PC-9 (cell line): ENCODE measurements around the gene SYNE1. TPM values are rescaled to one million over a fixed set of nuclear protein-coding genes. Genes with fewer than 3 reads are reported as not detected.
A peak's percentile ranks its signal among the peaks of the same experiment; 100 is the strongest.

ENCODE experiments used
- BruUV-seq: library from RNA; stranded (reverse); fragments of 400-500 nt; replicated peaks from 2 replicates; lab custom pipeline; 2021; lab: Mats Ljungman, UMichigan
- CTCF ChIA-PET: fragments of 300-600 bp; sonication (Branson Sonifier 250); formaldehyde crosslinking; loops from one replicate; lab custom pipeline; 2022; ENCODE audit warnings: antibody characterized with exemption; lab: Charles Lee
- POLR2A ChIA-PET: fragments of 300-600 bp; sonication (Branson Sonifier 250); formaldehyde crosslinking; loops from one replicate; lab custom pipeline; 2022; ENCODE audit warnings: antibody characterized with exemption; ENCODE audit not compliant: unreplicated experiment; lab: Charles Lee
- DNase-seq, 2 experiments: peaks; one replicate each; pipeline versions ENCODE4 v3.0.0 to v3.0.0-alpha.2; 2015 to 2022; ENCODE audit warnings: mixed read lengths in 1 of 2
- H2AFZ ChIP-seq: fragments of 200-600 bp; sonication (generic); 2 replicates; pipeline ENCODE4 v1.8.1; 2017; ENCODE audit warnings: antibody characterized with exemption
- H3F3A ChIP-seq: fragments of 200-600 bp; sonication (generic); 2 replicates; pipeline ENCODE4 v1.8.1; 2017; ENCODE audit warnings: antibody characterized with exemption, mild to moderate bottlenecking, low read depth; ENCODE audit not compliant: insufficient read depth
- H3K27ac ChIP-seq: fragments of 200-600 bp; sonication (generic); 2 replicates; pipeline ENCODE4 v1.6.1; 2016; ENCODE audit warnings: mixed run types
- H3K27me3 ChIP-seq: fragments of 200-600 bp; sonication (generic); 2 replicates; pipeline ENCODE4 v1.6.1; 2016; ENCODE audit warnings: low read depth, mixed run types; ENCODE audit not compliant: insufficient read depth
- H3K36me3 ChIP-seq: fragments of 200-600 bp; sonication (generic); 2 replicates; pipeline ENCODE4 v1.6.1; 2016; ENCODE audit warnings: low read depth, mixed run types
- H3K4me1 ChIP-seq: fragments of 200-600 bp; sonication (generic); replicated peaks from 2 replicates; pipeline ENCODE4 v1.6.1; 2016; ENCODE audit warnings: mixed run types; ENCODE audit not compliant: insufficient read depth
- H3K4me2 ChIP-seq: fragments of 200-600 bp; sonication (generic); 2 replicates; pipeline ENCODE4 v1.6.1; 2017; ENCODE audit warnings: mixed run types
- H3K4me3 ChIP-seq: fragments of 200-600 bp; sonication (generic); 2 replicates; pipeline ENCODE4 v1.6.1; 2016; ENCODE audit warnings: mixed run types
- H3K79me2 ChIP-seq: fragments of 200-600 bp; sonication (generic); 2 replicates; pipeline ENCODE4 v1.6.1; 2017; ENCODE audit warnings: low read depth, mixed run types
- H3K9me2 ChIP-seq: fragments of 200-600 bp; sonication (generic); 2 replicates; pipeline ENCODE4 v1.8.1; 2017; ENCODE audit warnings: mild to moderate bottlenecking; ENCODE audit not compliant: insufficient read depth
- H3K9me3 ChIP-seq: fragments of 200-600 bp; sonication (generic); 2 replicates; pipeline ENCODE4 v1.8.1; 2016; ENCODE audit warnings: low read depth; ENCODE audit not compliant: insufficient read depth
- H4K20me1 ChIP-seq: fragments of 200-600 bp; sonication (generic); 2 replicates; pipeline ENCODE4 v1.8.1; 2017; ENCODE audit not compliant: insufficient read depth
- CTCF ChIP-seq: fragments of 200-600 bp; sonication (generic); conservative IDR thresholded peaks from 2 replicates; pipeline ENCODE4 v1.6.1; 2017; ENCODE audit warnings: mixed run types, antibody characterized with exemption, mild to moderate bottlenecking, moderate library complexity
- EZH2 ChIP-seq: fragments of 200-600 bp; sonication (generic); IDR thresholded peaks from 2 replicates; pipeline ENCODE4 v1.8.0; 2017; ENCODE audit warnings: antibody characterized with exemption, low read depth
- intact Hi-C: fragments of 100-400 bp; cut with micrococcal nuclease; formaldehyde crosslinking; loops from one replicate; pipeline ENCODE4 v1.10.0; 2022; ENCODE audit not compliant: unreplicated experiment
- total RNA-seq: library from RNA; stranded (reverse); gene quantifications from 2 replicates; pipeline ENCODE4 v1.2.3, GENCODE V29; 2021

Gene SYNE1
- total RNA-seq, 1 experiment from 2014 or later: 13.4 TPM

DNA sequence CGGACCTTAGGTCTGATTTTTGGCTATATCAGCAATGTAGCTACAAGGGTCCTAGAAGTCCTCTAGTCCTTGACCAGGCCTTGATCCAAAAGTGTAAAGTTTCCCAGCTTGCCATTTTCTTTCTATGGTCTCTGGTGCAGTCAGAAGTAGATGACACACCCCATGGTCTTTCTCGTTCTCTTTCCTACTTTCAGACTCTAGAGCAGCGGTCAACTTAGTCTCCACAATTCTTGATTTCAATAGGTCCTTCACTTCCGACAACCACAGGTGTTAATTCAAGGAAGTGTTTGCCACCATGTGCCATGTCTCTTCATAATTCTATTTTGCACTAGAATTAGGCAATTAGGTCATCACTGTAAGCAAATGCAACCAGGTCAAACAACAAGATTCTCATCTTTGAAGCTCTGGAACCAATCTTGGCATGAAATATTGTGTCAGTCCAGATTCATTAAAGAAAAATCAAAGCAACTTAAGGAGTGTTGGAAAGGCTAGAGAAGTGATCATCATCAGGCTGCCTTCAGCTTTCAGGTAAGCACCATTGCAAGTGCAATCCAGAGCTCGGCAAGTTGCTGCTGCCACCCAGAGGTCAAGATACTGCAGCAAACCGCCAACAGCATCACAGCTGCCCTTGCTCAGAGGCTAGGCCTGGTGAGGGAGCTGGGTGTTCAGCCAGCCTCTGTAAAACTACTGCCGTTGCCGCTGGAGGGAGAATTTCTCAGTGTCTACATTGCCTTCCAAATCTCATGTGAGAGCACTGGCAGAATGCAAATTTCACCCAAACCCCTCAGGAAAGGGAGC, 5.6 kb upstream of the SYNE1 start:
- no peak overlapping the region for H3K27ac ChIP-seq

GRCh38 chr6:152636609-152637295, 410 bp downstream of the SYNE1 start:
- Histone ChIP-seq H3K27ac (no peak overlapping the region), H3K4me1 (no peaks in the 10 kb centered on the region), H3K79me2 (no peaks in the 10 kb centered on the region), H3F3A (no peaks in the 10 kb centered on the region), H3K27me3 (peaks cover 12% of the 10 kb centered on the region; the same call in 1 of the 2 replicates), H3K9me3 (no peaks in the 10 kb centered on the region), H3K4me3 (no peak overlapping the region), H4K20me1 (no peaks in the 10 kb centered on the region), H3K9me2 (no peaks in the 10 kb centered on the region), H3K4me2 (no peak overlapping the region; the same call in 1 of the 2 replicates), H3K36me3 (no peaks in the 10 kb centered on the region), H2AFZ (no peak overlapping the region)
- no peak for DNase-seq
- POLR2A ChIA-PET: no interaction called here
- BruUV-seq: no TSS peak
- CTCF ChIA-PET: no interaction called here
- no peak for TF ChIP-seq CTCF
- TF ChIP-seq EZH2: no peak
- intact Hi-C loops: no loop called here

More for the DNA sequence above, 5.6 kb upstream of the SYNE1 start:
- Histone ChIP-seq H3F3A (no peaks in the 10 kb centered on the region), H3K36me3 (no peaks in the 10 kb centered on the region), H3K4me1 (no peaks in the 10 kb centered on the region), H3K79me2 (no peaks in the 10 kb centered on the region), H4K20me1 (no peaks in the 10 kb centered on the region), H3K4me2 (no peak overlapping the region), H3K9me3 (no peaks in the 10 kb centered on the region), H3K4me3 (no peak overlapping the region), H3K9me2 (no peaks in the 10 kb centered on the region), H2AFZ (no peak overlapping the region), H3K27me3 (peaks cover 2% of the 10 kb centered on the region; the same call in 1 of the 2 replicates)
- peak in 1 of 2 experiments; percentile 19 for DNase-seq
- POLR2A ChIA-PET: no interaction called here
- CTCF ChIA-PET: interaction anchor here (0.6 to 1.1 kb wide), 3 partner anchors 89 to 1118 kb away, joined by 3 read pairs; no protein-coding TSS in a partner anchor
- no TSS peak for BruUV-seq
- intact Hi-C loops: loop anchor here (1.0 to 10.0 kb wide), 2 partner anchors 90 to 158 kb away; no protein-coding TSS in a partner anchor
- TF ChIP-seq CTCF: peak; percentile 47; the same call in 1 of the 2 replicates
- TF ChIP-seq EZH2: no peak

DNA sequence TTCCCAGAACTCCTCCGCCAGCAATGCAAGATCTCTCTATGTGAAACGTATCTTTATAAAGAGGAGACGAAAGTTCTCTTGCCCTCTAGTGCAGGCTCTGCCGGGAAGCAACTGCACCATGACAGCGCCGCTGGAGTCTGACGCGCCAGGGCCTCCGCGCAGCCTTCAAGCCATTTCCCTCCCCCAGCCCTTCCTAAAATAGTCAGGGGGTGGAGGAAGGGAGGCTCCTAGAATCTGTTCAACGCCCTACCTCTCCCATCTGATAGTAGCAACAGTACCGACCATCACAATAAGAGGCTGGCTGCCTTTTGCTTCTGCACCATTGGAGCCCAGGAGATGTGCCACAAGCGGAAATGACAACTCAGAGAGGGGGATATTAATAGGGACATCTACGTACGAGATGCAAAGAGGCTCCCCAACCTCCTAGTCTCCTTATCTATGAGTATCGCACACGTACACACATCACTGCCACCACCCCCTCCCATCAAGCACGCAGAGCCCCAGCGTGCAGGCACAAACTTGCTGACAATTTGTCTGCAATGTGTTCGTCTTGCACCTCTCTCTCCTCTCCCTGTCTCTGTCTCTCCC, 1.0 kb downstream of the SYNE1 start:
- no peak overlapping the region for H3K4me3 ChIP-seq

More for the DNA sequence above, 1.0 kb downstream of the SYNE1 start:
- Histone ChIP-seq H4K20me1 (no peaks in the 10 kb centered on the region), H3K4me1 (no peaks in the 10 kb centered on the region), H3K4me2 (no peak overlapping the region), H2AFZ (no peak overlapping the region), H3K9me2 (no peaks in the 10 kb centered on the region), H3K9me3 (no peaks in the 10 kb centered on the region), H3K36me3 (no peaks in the 10 kb centered on the region), H3K27ac (no peak overlapping the region), H3F3A (no peaks in the 10 kb centered on the region), H3K79me2 (no peaks in the 10 kb centered on the region), H3K27me3 (peaks cover 12% of the 10 kb centered on the region; the same call in 1 of the 2 replicates)
- intact Hi-C loops: no loop called here
- POLR2A ChIA-PET: no interaction called here
- TF ChIP-seq CTCF (no peak), EZH2 (no peak)
- BruUV-seq: no TSS peak
- CTCF ChIA-PET: no interaction called here
- no peak for DNase-seq
